Suprapubic skin (tissue), 4 donors: ENCODE results near the gene TXNDC15. TPM values are rescaled to one million over a fixed set of nuclear protein-coding genes. Genes with fewer than 3 reads are reported as not detected.
"Not testable (repeated sequence)": the region's sequence is repeated elsewhere in the genome, so short reads cannot be mapped to it uniquely, and the experiment has no call there.

Source experiments
- DNase-seq, 2 donors: peaks; one replicate each; pipeline ENCODE4 v3.0.0-alpha.2; 2019; ENCODE audit warnings: low spot score in 2 of 2
- H3K27ac ChIP-seq: fragments of 200-600 bp; sonication (generic); one replicate; pipeline ENCODE4 v1.5.1; 2019
- H3K27me3 ChIP-seq: fragments of 200-600 bp; sonication (generic); one replicate; pipeline ENCODE4 v1.5.1; 2019
- H3K36me3 ChIP-seq: fragments of 200-600 bp; sonication (generic); one replicate; pipeline ENCODE4 v1.5.1; 2019
- H3K4me1 ChIP-seq: fragments of 200-600 bp; sonication (generic); one replicate; pipeline ENCODE4 v1.5.1; 2019
- H3K4me3 ChIP-seq: fragments of 200-600 bp; sonication (generic); one replicate; pipeline ENCODE4 v1.5.1; 2019; ENCODE audit warnings: mild to moderate bottlenecking
- H3K9me3 ChIP-seq: fragments of 200-600 bp; sonication (generic); one replicate; pipeline ENCODE4 v1.5.1; 2019
- CTCF ChIP-seq, 2 donors: fragments of 200-600 bp in 1 of 2; fragments of 450-650 bp in 1 of 2; sonication (generic) in 1 of 2; IDR thresholded peaks; one replicate each; pipeline ENCODE4 v1.5.1; 2016 to 2019; ENCODE audit warnings: antibody characterized with exemption in 2 of 2, mild to moderate bottlenecking in 1 of 2, moderate library complexity in 1 of 2
- EP300 ChIP-seq: sonication (generic); formaldehyde crosslinking; IDR thresholded peaks from one replicate; pipeline ENCODE4 v1.6.1; 2017; ENCODE audit warnings: antibody characterized with exemption
- POLR2A ChIP-seq, 2 donors: fragments of 450-650 bp; IDR thresholded peaks; one replicate each; pipeline ENCODE4 v1.6.1; 2017; ENCODE audit warnings: antibody characterized with exemption in 2 of 2, mild to moderate bottlenecking in 2 of 2, moderate library complexity in 2 of 2
- POLR2AphosphoS5 ChIP-seq, 3 donors: sonication (generic); formaldehyde crosslinking; IDR thresholded peaks; one replicate each; pipeline ENCODE4 v1.6.1; 2017; ENCODE audit warnings: antibody characterized with exemption in 3 of 3
- WGBS: methylation state at CpG from one replicate; pipeline ENCODE4 v1.1.5; 2018; 5-methylcytosine and 5-hydroxymethylcytosine counted together
- total RNA-seq, 4 donors: library from RNA; depleted of rRNA; stranded (reverse); fragments of >200 nt; gene quantifications; one replicate each; pipeline ENCODE4 v1.1.0, GENCODE V29; 2016

The TXNDC15 gene
- total RNA-seq, 4 donors from 2014 or later, result 31.9 to 74.4 (median 37.8) TPM

- Histone ChIP-seq H3K4me1 (no peaks in the 10 kb centered on the region), H3K9me3 (no peaks in the 10 kb centered on the region), H3K27me3 (no peaks in the 10 kb centered on the region), H3K27ac (no peak overlapping the region), H3K4me3 (no peak overlapping the region), H3K36me3 (peaks cover 57% of the 10 kb centered on the region)
- no peak for DNase-seq
- 97% methylated on average over 2 of the region's 2 CpGs for WGBS
- TF ChIP-seq POLR2A (IDR thresholded peaks at IDR 0.05), result no peak
- TF ChIP-seq POLR2AphosphoS5 (IDR thresholded peaks at IDR 0.05), result no peak
- TF ChIP-seq EP300, result no peak
- no peak for TF ChIP-seq CTCF (IDR thresholded peaks at IDR 0.05)
Observed at GRCh38 chr5:134835623-134836022, 38.5 kb upstream of the TXNDC15 start.

- H3K27me3 ChIP-seq, result no peaks in the 10 kb centered on the region
- no peaks in the 10 kb centered on the region for H3K4me1 ChIP-seq
- H3K9me3 ChIP-seq, result no peaks in the 10 kb centered on the region
- H3K36me3 ChIP-seq, result peaks cover 51% of the 10 kb centered on the region
- DNase-seq, result no peak
- H3K4me3 ChIP-seq, result no peak overlapping the region
- H3K27ac ChIP-seq, result no peak overlapping the region
- WGBS, result 96% methylated on average over 3 of the region's 3 CpGs
- TF ChIP-seq POLR2AphosphoS5 (IDR thresholded peaks at IDR 0.05) (no peak), CTCF (IDR thresholded peaks at IDR 0.05) (no peak), POLR2A (IDR thresholded peaks at IDR 0.05) (no peak), EP300 (no peak)
Observed at GRCh38 chr5:134837530-134838181, 36.5 kb upstream of the TXNDC15 start.

- not testable (repeated sequence) for DNase-seq, H3K4me1 ChIP-seq, H3K4me3 ChIP-seq, H3K9me3 ChIP-seq, H3K27ac ChIP-seq, H3K27me3 ChIP-seq
- H3K36me3 ChIP-seq, result peaks cover 46% of the 10 kb centered on the region
- 89% methylated on average over 9 of the region's 9 CpGs for WGBS
Observed at GRCh38 chr5:134838361-134838760, 35.8 kb upstream of the TXNDC15 start.

GRCh38 chr5:134840811-134841210 lies 33.4 kb upstream of the TXNDC15 start:
- TF ChIP-seq POLR2A (IDR thresholded peaks at IDR 0.05) (no peak), CTCF (IDR thresholded peaks at IDR 0.05) (no peak), POLR2AphosphoS5 (IDR thresholded peaks at IDR 0.05) (no peak), EP300 (no peak)
- Histone ChIP-seq H3K27me3 (no peaks in the 10 kb centered on the region), H3K9me3 (no peaks in the 10 kb centered on the region), H3K36me3 (peaks cover 29% of the 10 kb centered on the region), H3K4me1 (peaks cover 7% of the 10 kb centered on the region), H3K27ac (no peak overlapping the region), H3K4me3 (no peak overlapping the region)
- 82% methylated on average over 3 of the region's 3 CpGs for WGBS
- no peak for DNase-seq

- Histone ChIP-seq H3K4me3 (no peak overlapping the region), H3K27me3 (no peaks in the 10 kb centered on the region), H3K27ac (no peak overlapping the region), H3K9me3 (no peaks in the 10 kb centered on the region), H3K36me3 (peaks cover 13% of the 10 kb centered on the region), H3K4me1 (peaks cover 27% of the 10 kb centered on the region)
- WGBS, result 70% methylated on average over 1 of the region's 1 CpG
- no peak for DNase-seq
- TF ChIP-seq EP300 (no peak), CTCF (IDR thresholded peaks at IDR 0.05) (no peak), POLR2AphosphoS5 (IDR thresholded peaks at IDR 0.05) (no peak)
Observed at GRCh38 chr5:134844252-134844651, 29.9 kb upstream of the TXNDC15 start.
